WTC11 (cell line): ENCODE data around the gene ACSL4. TPM values are rescaled to one million over a fixed set of nuclear protein-coding genes. Genes with fewer than 3 reads are reported as not detected.
"Not testable (repeated sequence)": the region's sequence is repeated elsewhere in the genome, so short reads cannot be mapped to it uniquely, and the experiment has no call there.

Source experiments
- ATAC-seq: fragments of 200-7000 bp; cut with Tn5 transposase; 2 replicates; pipeline ENCODE4 v1.10.0; 2021; ENCODE audit warnings: mild to moderate bottlenecking, moderate library complexity
- CTCF ChIA-PET: fragments of 300-600 bp; sonication (Branson Sonifier 250); formaldehyde crosslinking; loops from one replicate; lab custom pipeline; 2021; ENCODE audit warnings: antibody characterized with exemption; lab: Charles Lee
- POLR2A ChIA-PET: fragments of 350-600 bp; sonication (Branson Sonifier 250); formaldehyde crosslinking; loops from one replicate; lab custom pipeline; 2021; ENCODE audit warnings: antibody characterized with exemption; lab: Charles Lee
- DNase-seq: peaks from one replicate; pipeline ENCODE4 v3.0.0; 2021; ENCODE audit warnings: low spot score
- H3K27ac Mint-ChIP-seq: 2 replicates; pipeline ENCODE4 v1.8.0; 2021; ENCODE audit warnings: mixed read lengths
- H3K27me3 Mint-ChIP-seq: 2 replicates; pipeline ENCODE4 v1.8.0; 2021; ENCODE audit warnings: low read depth, mild to moderate bottlenecking, moderate library complexity, mixed read lengths
- H3K36me3 Mint-ChIP-seq: 2 replicates; pipeline ENCODE4 v1.8.0; 2021; ENCODE audit warnings: mixed read lengths
- H3K4me1 Mint-ChIP-seq: 2 replicates; pipeline ENCODE4 v1.8.0; 2022; ENCODE audit warnings: mixed read lengths
- H3K4me3 Mint-ChIP-seq: 2 replicates; pipeline ENCODE4 v1.8.0; 2021; ENCODE audit warnings: mild to moderate bottlenecking, moderate library complexity, mixed read lengths
- H3K9me3 Mint-ChIP-seq: 2 replicates; pipeline ENCODE4 v1.8.0; 2021; ENCODE audit warnings: mixed read lengths
- CDX4 ChIP-seq: fragments of 250-450 bp; sonication (Bioruptor Pico); IDR thresholded peaks from 2 replicates; pipeline ENCODE4 v1.9.0; 2021; ENCODE audit warnings: moderate library complexity, mild to moderate bottlenecking, inconsistent platforms, borderline replicate concordance
- CREB1 ChIP-seq: sonication (generic); formaldehyde crosslinking; IDR thresholded peaks from 2 replicates; pipeline ENCODE4 v1.8.0; 2023; ENCODE audit warnings: mild to moderate bottlenecking, missing genetic modification reagents
- FOXP1 ChIP-seq: sonication (generic); formaldehyde crosslinking; IDR thresholded peaks from 2 replicates; pipeline ENCODE4 v1.8.0; 2022; ENCODE audit warnings: missing genetic modification reagents, mild to moderate bottlenecking, moderate library complexity, borderline replicate concordance
- HMGXB4 ChIP-seq: sonication (generic); formaldehyde crosslinking; IDR thresholded peaks from 2 replicates; pipeline ENCODE4 v1.8.1; 2023; ENCODE audit warnings: mild to moderate bottlenecking, moderate library complexity, missing genetic modification reagents
- IRF1 ChIP-seq: sonication (generic); formaldehyde crosslinking; IDR thresholded peaks from 2 replicates; pipeline ENCODE4 v1.8.0; 2023; ENCODE audit warnings: missing genetic modification reagents
- KAT7 ChIP-seq: sonication (generic); formaldehyde crosslinking; IDR thresholded peaks from 2 replicates; pipeline ENCODE4 v1.8.1; 2023; ENCODE audit warnings: missing genetic modification reagents, mild to moderate bottlenecking, borderline replicate concordance
- MAX ChIP-seq: sonication (generic); formaldehyde crosslinking; IDR thresholded peaks from 2 replicates; pipeline ENCODE4 v1.8.0; 2022; ENCODE audit warnings: mild to moderate bottlenecking, missing genetic modification reagents
- MXD4 ChIP-seq: fragments of 250-450 bp; sonication (Bioruptor Pico); IDR thresholded peaks from 2 replicates; pipeline ENCODE4 v1.8.0; 2021; ENCODE audit warnings: mild to moderate bottlenecking, moderate library complexity, borderline replicate concordance
- NR3C1 ChIP-seq: sonication (generic); formaldehyde crosslinking; conservative IDR thresholded peaks from 2 replicates; pipeline ENCODE4 v1.8.1; 2023; ENCODE audit warnings: low read depth, mild to moderate bottlenecking, missing genetic modification reagents
- PREB ChIP-seq: sonication (generic); formaldehyde crosslinking; IDR thresholded peaks from 2 replicates; pipeline ENCODE4 v1.8.1; 2022; ENCODE audit warnings: mild to moderate bottlenecking, missing genetic modification reagents, moderate library complexity, borderline replicate concordance
- SOX15 ChIP-seq: fragments of 250-450 bp; sonication (Bioruptor Pico); IDR thresholded peaks from 2 replicates; pipeline ENCODE4 v1.9.0; 2021; ENCODE audit warnings: mild to moderate bottlenecking
- TCF7 ChIP-seq: sonication (generic); formaldehyde crosslinking; IDR thresholded peaks from 2 replicates; pipeline ENCODE4 v1.8.0; 2022; ENCODE audit warnings: mild to moderate bottlenecking, low read depth, missing genetic modification reagents, moderate library complexity
- TEAD4 ChIP-seq: sonication (generic); formaldehyde crosslinking; IDR thresholded peaks from 2 replicates; pipeline ENCODE4 v1.8.0; 2022; ENCODE audit warnings: mild to moderate bottlenecking, missing genetic modification reagents
- ZBTB43 ChIP-seq: sonication (generic); formaldehyde crosslinking; IDR thresholded peaks from 2 replicates; pipeline ENCODE4 v1.8.1; 2023; ENCODE audit warnings: mild to moderate bottlenecking, missing genetic modification reagents
- ZNF219 ChIP-seq: sonication (generic); formaldehyde crosslinking; IDR thresholded peaks from 2 replicates; pipeline ENCODE4 v1.8.0; 2023; ENCODE audit warnings: missing genetic modification reagents, mild to moderate bottlenecking, borderline replicate concordance
- ZNF416 ChIP-seq: fragments of 250-450 bp; sonication (Bioruptor Pico); IDR thresholded peaks from 2 replicates; pipeline ENCODE4 v1.9.0; 2021; ENCODE audit warnings: mild to moderate bottlenecking, inconsistent platforms
- ZNF425 ChIP-seq: fragments of 250-450 bp; sonication (Bioruptor Pico); conservative IDR thresholded peaks from 2 replicates; pipeline ENCODE4 v1.9.0; 2021; ENCODE audit warnings: mild to moderate bottlenecking
- ZSCAN18 ChIP-seq: fragments of 250-450 bp; sonication (Bioruptor Pico); IDR thresholded peaks from 2 replicates; pipeline ENCODE4 v2.1.2; 2022; ENCODE audit warnings: mild to moderate bottlenecking, moderate library complexity
- total RNA-seq: library from RNA; stranded (reverse); gene quantifications from 3 replicates; pipeline ENCODE4 v1.2.3, GENCODE V29; 2021

ACSL4 gene
- total RNA-seq, 1 experiment from 2014 or later, result 57.7 TPM

GRCh38 chrX:109658391-109658790, 74.7 kb downstream of the ACSL4 start (continued):
- TF ChIP-seq PREB (CRISPR knock-in tag), result no peak

- POLR2A ChIA-PET, H3K27me3 Mint-ChIP-seq, H3K27ac Mint-ChIP-seq, CTCF ChIA-PET, H3K4me1 Mint-ChIP-seq, ATAC-seq, H3K4me3 Mint-ChIP-seq, DNase-seq: not testable (repeated sequence)
- peaks cover 35% of the 10 kb centered on the region for H3K36me3 Mint-ChIP-seq
- H3K9me3 Mint-ChIP-seq, result peaks cover 11% of the 10 kb centered on the region
Observed at GRCh38 chrX:109657364-109657763, 75.7 kb downstream of the ACSL4 start.

GRCh38 chrX:109656774-109657173, 76.3 kb downstream of the ACSL4 start:
- DNase-seq, result no peak
- peaks cover 35% of the 10 kb centered on the region for H3K36me3 Mint-ChIP-seq
- CTCF ChIA-PET, result no interaction called here
- TF ChIP-seq KAT7 (CRISPR knock-in tag), result no peak
- no peak for TF ChIP-seq TCF7 (CRISPR knock-in tag)
- TF ChIP-seq HMGXB4, result no peak
- no peak for TF ChIP-seq TEAD4 (CRISPR knock-in tag)
- TF ChIP-seq CREB1 (CRISPR knock-in tag), result no peak
- no peak for TF ChIP-seq FOXP1 (CRISPR knock-in tag)
- no peak for TF ChIP-seq ZNF416 (CRISPR knock-in tag)
- no peak for TF ChIP-seq MXD4
- TF ChIP-seq ZNF219 (CRISPR knock-in tag), result no peak
- no peak for TF ChIP-seq NR3C1 (CRISPR knock-in tag)
- TF ChIP-seq SOX15 (CRISPR knock-in tag), result no peak
- H3K4me3 Mint-ChIP-seq, result no peak overlapping the region
- POLR2A ChIA-PET, result no interaction called here
- no peaks in the 10 kb centered on the region for H3K27me3 Mint-ChIP-seq
- H3K4me1 Mint-ChIP-seq, result peaks cover 7% of the 10 kb centered on the region; the same call in 1 of the 2 replicates
- ATAC-seq, result no peak
- H3K27ac Mint-ChIP-seq, result no peak overlapping the region
- H3K9me3 Mint-ChIP-seq, result peaks cover 11% of the 10 kb centered on the region

- Mint-ChIP-seq H3K36me3 (peaks cover 30% of the 10 kb centered on the region), H3K27me3 (no peaks in the 10 kb centered on the region), H3K4me3 (no peak overlapping the region), H3K9me3 (peaks cover 11% of the 10 kb centered on the region), H3K27ac (no peak overlapping the region), H3K4me1 (peaks cover 7% of the 10 kb centered on the region; the same call in 1 of the 2 replicates)
- ChIA-PET POLR2A (no interaction called here), CTCF (no interaction called here)
- ATAC-seq (no peak), DNase-seq (no peak)
- TF ChIP-seq TEAD4 (CRISPR knock-in tag) (no peak), ZSCAN18 (CRISPR knock-in tag) (no peak), CDX4 (CRISPR knock-in tag) (no peak), IRF1 (CRISPR knock-in tag) (no peak), ZBTB43 (no peak), ZNF425 (CRISPR knock-in tag) (no peak), MAX (CRISPR knock-in tag) (no peak)
Observed at GRCh38 chrX:109655502-109656201, 77.4 kb downstream of the ACSL4 start.
